ENCODE results near the gene TMC3.

DNA sequence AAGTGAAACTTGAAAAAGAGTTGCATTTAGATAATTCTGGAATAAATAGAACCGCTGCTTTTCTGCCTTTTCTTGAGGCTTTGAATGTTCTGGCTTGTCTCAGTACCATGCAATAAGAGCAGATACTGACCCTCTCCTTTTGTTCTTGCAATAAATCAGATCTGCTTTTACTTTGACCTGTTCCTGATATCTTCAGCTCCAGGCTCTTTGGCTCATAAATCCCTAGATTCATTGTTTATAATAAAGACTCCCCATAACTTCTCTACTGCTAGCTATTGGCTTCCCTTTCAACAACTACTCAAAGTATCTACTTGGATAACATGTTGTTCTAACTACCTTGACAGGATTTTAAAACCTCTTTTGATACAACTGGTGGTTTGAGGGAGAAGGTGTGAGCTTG, 47.4 kb upstream of the TMC3 start:
- TF ChIP-seq, protein P1, sequence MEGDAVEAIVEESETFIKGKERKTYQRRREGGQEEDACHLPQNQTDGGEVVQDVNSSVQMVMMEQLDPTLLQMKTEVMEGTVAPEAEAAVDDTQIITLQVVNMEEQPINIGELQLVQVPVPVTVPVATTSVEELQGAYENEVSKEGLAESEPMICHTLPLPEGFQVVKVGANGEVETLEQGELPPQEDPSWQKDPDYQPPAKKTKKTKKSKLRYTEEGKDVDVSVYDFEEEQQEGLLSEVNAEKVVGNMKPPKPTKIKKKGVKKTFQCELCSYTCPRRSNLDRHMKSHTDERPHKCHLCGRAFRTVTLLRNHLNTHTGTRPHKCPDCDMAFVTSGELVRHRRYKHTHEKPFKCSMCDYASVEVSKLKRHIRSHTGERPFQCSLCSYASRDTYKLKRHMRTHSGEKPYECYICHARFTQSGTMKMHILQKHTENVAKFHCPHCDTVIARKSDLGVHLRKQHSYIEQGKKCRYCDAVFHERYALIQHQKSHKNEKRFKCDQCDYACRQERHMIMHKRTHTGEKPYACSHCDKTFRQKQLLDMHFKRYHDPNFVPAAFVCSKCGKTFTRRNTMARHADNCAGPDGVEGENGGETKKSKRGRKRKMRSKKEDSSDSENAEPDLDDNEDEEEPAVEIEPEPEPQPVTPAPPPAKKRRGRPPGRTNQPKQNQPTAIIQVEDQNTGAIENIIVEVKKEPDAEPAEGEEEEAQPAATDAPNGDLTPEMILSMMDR (conservative IDR thresholded peaks at IDR 0.05; ENCODE audit: low read length) = no peak
- no peak for TF ChIP-seq EZH2phosphoT487 (IDR thresholded peaks at IDR 0.05; ENCODE audit: borderline replicate concordance, low read depth, low read length)
